ENCODE data around the gene PCSK4.

DNA sequence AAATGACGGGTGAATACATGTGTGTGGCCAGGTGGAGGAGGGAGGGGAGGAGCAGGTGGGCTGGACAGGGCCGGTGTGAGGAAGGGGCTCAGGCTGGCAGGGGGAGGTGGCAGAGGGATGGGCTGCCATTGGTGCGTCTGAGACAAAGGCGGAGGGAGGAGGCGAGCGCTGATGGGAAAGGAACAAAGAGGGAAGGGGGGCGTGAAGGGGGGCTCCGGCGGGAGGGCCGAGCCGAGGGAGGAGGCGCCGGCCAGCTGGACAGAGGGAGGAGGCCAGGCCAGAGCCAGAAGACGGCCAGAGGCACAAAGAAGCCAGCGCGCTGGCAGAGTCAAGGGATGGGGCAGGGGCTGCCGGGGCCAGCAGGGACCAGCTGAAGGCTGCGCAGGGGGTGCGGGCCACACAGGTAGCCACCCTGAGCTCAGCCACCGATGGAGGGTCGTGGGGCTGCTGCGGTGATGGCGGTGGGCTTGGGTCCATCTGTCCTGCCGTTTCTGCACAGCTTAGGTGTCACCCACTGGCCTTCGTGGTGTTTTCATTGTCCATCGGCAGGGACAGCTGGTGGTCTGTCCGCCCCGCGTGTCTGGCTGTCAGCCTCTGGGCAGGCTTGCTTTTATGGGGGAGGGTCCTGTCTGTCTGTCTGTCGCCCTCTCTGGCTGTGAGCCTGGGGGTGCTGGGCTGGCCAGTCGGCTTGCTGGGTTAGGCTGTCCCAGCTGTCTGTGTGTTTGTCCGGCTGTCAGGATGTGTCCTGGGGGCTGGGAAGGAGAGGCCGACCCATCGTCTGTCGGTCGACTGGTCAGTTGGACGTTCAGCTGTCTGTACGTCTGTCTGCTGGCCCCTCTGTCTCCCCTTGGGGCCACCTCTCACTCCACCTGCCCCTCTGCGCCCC, 38.0 kb downstream of the PCSK4 start:
- TF ChIP-seq, protein P1, sequence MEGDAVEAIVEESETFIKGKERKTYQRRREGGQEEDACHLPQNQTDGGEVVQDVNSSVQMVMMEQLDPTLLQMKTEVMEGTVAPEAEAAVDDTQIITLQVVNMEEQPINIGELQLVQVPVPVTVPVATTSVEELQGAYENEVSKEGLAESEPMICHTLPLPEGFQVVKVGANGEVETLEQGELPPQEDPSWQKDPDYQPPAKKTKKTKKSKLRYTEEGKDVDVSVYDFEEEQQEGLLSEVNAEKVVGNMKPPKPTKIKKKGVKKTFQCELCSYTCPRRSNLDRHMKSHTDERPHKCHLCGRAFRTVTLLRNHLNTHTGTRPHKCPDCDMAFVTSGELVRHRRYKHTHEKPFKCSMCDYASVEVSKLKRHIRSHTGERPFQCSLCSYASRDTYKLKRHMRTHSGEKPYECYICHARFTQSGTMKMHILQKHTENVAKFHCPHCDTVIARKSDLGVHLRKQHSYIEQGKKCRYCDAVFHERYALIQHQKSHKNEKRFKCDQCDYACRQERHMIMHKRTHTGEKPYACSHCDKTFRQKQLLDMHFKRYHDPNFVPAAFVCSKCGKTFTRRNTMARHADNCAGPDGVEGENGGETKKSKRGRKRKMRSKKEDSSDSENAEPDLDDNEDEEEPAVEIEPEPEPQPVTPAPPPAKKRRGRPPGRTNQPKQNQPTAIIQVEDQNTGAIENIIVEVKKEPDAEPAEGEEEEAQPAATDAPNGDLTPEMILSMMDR (IDR thresholded peaks at IDR 0.05 in 2 of 3, conservative IDR thresholded peaks at IDR 0.05 in 1 of 3; ENCODE audit: borderline replicate concordance in 1 of 3, insufficient read depth in 1 of 3, low read depth in 2 of 3, low read length in 2 of 3), result no peak
- TF ChIP-seq POLR2A (IDR thresholded peaks at IDR 0.05; ENCODE audit: borderline replicate concordance, extremely low read depth, insufficient read depth, insufficient read length) (no peak), CEBPB (IDR thresholded peaks at IDR 0.05; ENCODE audit: low read depth) (no peak), TCF7L2 (IDR thresholded peaks at IDR 0.05; ENCODE audit: borderline replicate concordance, extremely low read depth, insufficient read depth, insufficient read length) (no peak), YY1 (IDR thresholded peaks at IDR 0.05; ENCODE audit: extremely low read depth, insufficient replicate concordance, low read depth, low read length) (no peak), ZNF274 (IDR thresholded peaks at IDR 0.05; ENCODE audit: low read depth, low read length) (no peak), EZH2 (IDR thresholded peaks at IDR 0.05) (no peak), POLR2AphosphoS5 (IDR thresholded peaks at IDR 0.05; ENCODE audit: low read depth, low read length) (no peak)
- TF ChIP-seq, protein P2, sequence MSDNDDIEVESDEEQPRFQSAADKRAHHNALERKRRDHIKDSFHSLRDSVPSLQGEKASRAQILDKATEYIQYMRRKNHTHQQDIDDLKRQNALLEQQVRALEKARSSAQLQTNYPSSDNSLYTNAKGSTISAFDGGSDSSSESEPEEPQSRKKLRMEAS (IDR thresholded peaks at IDR 0.05), result no peak
